Fibroblast of villous mesenchyme (primary cell): ENCODE data around the gene LRSAM1. TPM values are rescaled to one million over a fixed set of nuclear protein-coding genes. Genes with fewer than 3 reads are reported as not detected.

Source experiments
- DNase-seq: peaks from one replicate; pipeline ENCODE4 v3.0.0-alpha.2; 2010; ENCODE audit warnings: low read depth
- H3K4me3 ChIP-seq: 2 replicates; pipeline ENCODE4 v1.5.1; 2011; ENCODE audit warnings: low read depth, mild to moderate bottlenecking, low read length
- total RNA-seq: library from RNA; depleted of rRNA; stranded (reverse); fragments of >200 nt; gene quantifications from 2 replicates; pipeline ENCODE4 v1.2.3, GENCODE V29; 2012
- TF ChIP-seq, protein P1 (sequence below): IDR thresholded peaks from 2 replicates; pipeline ENCODE4 v1.5.1; 2012; ENCODE audit warnings: low read depth, mild to moderate bottlenecking, low read length; ENCODE audit not compliant: insufficient read depth

Gene LRSAM1
- total RNA-seq, 1 donor: 12.5 TPM

DNA sequence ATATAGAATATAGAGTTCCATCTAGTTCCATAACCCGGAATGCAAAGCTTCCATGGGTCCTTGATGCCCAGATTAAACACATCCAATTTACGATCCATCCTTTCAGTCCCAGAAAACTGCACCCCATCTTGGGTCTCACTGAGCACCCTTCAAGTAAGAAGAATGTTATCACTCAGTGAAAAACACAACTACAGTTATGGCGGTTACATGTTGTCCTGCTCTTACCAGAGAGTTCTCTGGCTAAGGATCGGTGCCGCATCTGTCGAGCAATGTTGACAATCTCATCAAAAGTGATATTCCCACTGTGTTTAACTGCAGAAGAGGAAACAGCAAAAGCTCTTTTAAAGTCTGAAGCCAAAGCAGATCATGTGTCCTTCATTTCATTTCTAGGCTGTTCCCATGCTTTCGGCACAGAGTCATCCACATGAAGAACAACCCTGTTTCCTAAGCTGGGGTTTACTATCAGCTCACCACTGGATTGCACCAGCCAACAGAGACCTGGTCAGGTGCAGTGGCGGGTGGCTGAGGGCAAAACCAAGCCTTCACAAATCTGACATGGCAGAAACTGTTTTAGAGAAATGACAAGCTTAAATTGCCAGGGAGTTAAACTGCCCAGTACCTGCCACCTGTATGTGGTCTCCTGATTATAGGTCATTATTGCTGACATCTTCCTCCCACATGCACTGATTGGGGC lies 3.1 kb upstream of the LRSAM1 start:
- peak overlapping the region; percentile 88 for H3K4me3 ChIP-seq
- DNase-seq: peak; percentile 20
- TF ChIP-seq, protein P1, sequence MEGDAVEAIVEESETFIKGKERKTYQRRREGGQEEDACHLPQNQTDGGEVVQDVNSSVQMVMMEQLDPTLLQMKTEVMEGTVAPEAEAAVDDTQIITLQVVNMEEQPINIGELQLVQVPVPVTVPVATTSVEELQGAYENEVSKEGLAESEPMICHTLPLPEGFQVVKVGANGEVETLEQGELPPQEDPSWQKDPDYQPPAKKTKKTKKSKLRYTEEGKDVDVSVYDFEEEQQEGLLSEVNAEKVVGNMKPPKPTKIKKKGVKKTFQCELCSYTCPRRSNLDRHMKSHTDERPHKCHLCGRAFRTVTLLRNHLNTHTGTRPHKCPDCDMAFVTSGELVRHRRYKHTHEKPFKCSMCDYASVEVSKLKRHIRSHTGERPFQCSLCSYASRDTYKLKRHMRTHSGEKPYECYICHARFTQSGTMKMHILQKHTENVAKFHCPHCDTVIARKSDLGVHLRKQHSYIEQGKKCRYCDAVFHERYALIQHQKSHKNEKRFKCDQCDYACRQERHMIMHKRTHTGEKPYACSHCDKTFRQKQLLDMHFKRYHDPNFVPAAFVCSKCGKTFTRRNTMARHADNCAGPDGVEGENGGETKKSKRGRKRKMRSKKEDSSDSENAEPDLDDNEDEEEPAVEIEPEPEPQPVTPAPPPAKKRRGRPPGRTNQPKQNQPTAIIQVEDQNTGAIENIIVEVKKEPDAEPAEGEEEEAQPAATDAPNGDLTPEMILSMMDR: no peak

DNA sequence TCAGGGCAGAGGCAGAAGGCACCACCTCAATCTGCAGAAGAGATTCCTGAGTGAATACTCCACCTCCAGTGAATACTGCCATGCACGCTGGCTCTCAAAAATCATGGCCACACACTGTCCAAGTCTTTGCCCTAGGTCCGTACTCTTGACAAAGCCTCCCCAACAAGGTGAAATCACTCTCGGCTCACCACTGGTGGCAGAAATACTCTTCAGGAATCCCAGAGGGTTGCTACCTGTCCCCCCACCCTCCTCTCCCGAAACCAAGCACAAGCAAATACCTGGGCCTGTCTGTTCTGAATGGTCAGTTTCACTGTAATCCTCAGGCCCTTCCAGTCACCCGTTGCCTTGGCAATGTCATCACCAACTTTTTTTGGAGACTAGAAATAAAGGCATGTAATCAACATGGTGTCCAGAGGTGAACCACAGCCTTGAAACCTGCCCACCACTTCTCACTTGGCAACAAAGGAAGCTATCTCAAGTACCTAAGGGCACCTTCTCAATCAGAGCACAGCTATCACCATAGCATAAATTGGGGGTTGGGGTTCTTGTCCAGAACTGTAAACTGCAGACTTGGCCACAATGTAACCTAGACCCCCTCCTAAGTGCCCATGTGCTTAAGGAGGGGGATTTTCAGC lies 1.9 kb upstream of the LRSAM1 start:
- TF ChIP-seq, protein P1: no peak
- DNase-seq: no peak
- H3K4me3 ChIP-seq: peak overlapping the region; percentile 88

DNA sequence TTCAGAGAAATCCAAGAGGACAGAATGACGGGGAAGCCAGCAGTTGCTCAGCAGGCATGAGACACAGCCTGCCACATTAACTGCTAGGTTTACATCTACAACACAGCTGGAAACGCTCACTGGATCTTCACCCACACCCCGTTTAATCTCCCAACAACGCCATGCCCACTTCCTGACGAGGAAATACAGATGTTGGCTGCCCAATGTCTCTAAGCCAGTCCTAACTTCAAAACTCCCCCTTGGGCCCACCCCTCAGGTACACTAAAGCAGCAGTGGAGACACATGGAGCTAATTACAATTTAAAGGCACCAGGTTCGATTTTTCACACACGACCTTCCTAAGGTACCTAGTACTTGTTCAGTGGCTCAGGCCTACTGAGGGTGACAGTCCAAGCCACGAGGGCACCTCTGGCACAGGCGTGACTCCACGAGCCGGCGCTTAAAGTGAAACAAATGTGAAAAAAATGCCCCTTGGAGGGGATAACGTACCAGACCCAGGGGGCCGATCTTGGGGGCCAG lies 1.0 kb upstream of the LRSAM1 start:
- DNase-seq: peak; percentile 86
- TF ChIP-seq, protein P1: no peak
- H3K4me3 ChIP-seq: peak overlapping the region; percentile 88

- no peak for DNase-seq
- TF ChIP-seq, protein P1: no peak
- peak overlapping the region; percentile 88 for H3K4me3 ChIP-seq
Observed at GRCh38 chr9:127451608-127451857, 223 bp downstream of the LRSAM1 start.

GRCh38 chr9:127451858-127452656 lies 747 bp downstream of the LRSAM1 start:
- peak overlapping the region; percentile 88 for H3K4me3 ChIP-seq
- peak; percentile 72 for DNase-seq
- TF ChIP-seq, protein P1: no peak

- H3K4me3 ChIP-seq: no peak overlapping the region
- DNase-seq: peak; percentile 67
Observed at GRCh38 chr9:127452691-127453090, 1.4 kb downstream of the LRSAM1 start.

More at GRCh38 chr9:127452691-127453090, 1.4 kb downstream of the LRSAM1 start:
- TF ChIP-seq, protein P1: no peak
